Effector memory CD8-positive, alpha-beta T cell (primary cell): ENCODE data around the gene NFIB.

Experiments
- ATAC-seq: fragments of 150-1000 bp; cut with Tn5 transposase; replicated peaks from 2 replicates; pipeline ENCODE4 v1.10.0; 2021; ENCODE audit warnings: mild to moderate bottlenecking, moderate library complexity
- DNase-seq, 3 experiments: peaks; one replicate each; pipeline ENCODE4 v3.0.0; 2021
- H3K27ac Mint-ChIP-seq, 2 donors: one replicate each; pipeline ENCODE4 v1.8.0; 2022; ENCODE audit warnings: mild to moderate bottlenecking in 2 of 2, mixed read lengths in 2 of 2, moderate library complexity in 2 of 2
- H3K27me3 Mint-ChIP-seq, 2 donors: one replicate each; pipeline ENCODE4 v1.8.0; 2022; ENCODE audit warnings: mixed read lengths in 2 of 2
- H3K36me3 Mint-ChIP-seq: one replicate; pipeline ENCODE4 v1.8.0; 2022; ENCODE audit warnings: mild to moderate bottlenecking, moderate library complexity, mixed read lengths; ENCODE audit not compliant: insufficient read depth
- H3K4me1 Mint-ChIP-seq, 2 donors: one replicate each; pipeline ENCODE4 v1.8.0; 2022; ENCODE audit warnings: low read depth in 2 of 2, mixed read lengths in 2 of 2
- H3K4me3 Mint-ChIP-seq, 2 donors: one replicate each; pipeline ENCODE4 v1.8.0; 2022; ENCODE audit warnings: mild to moderate bottlenecking in 2 of 2, mixed read lengths in 2 of 2, moderate library complexity in 2 of 2
- H3K9me3 Mint-ChIP-seq, 2 donors: one replicate each; pipeline ENCODE4 v1.8.0; 2022; ENCODE audit warnings: mixed read lengths in 2 of 2

The NFIB gene

DNA sequence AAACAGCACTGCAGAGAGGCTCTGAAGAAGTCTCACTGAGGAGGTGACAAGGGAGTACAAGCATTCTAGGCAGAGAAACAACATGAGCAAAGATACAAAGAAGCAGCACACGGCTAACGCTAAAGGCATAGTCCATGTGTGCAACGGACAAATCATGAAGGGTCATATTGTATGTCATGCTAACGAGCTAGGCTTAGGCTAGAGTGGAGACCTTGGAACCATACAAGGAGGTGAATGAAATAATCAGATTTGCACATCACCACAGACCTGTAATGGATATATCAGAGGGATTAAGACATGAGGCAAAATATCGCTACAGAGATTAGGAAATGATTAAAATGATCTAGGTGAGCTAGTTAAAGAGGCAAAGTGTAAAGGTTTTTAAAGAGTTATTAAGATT, 145.6 kb downstream of the NFIB start:
- Mint-ChIP-seq H3K4me3 (no peak overlapping the region), H3K4me1 (no peaks in the 10 kb centered on the region), H3K36me3 (no peaks in the 10 kb centered on the region), H3K27ac (no peak overlapping the region), H3K9me3 (peaks cover 0 to 2% of the 10 kb centered on the region in 2 donors), H3K27me3 (no peaks in the 10 kb centered on the region)
- ATAC-seq = no peak
- no peak for DNase-seq

- H3K9me3 Mint-ChIP-seq = no peaks in the 10 kb centered on the region
- ATAC-seq = no peak
- no peaks in the 10 kb centered on the region for H3K27me3 Mint-ChIP-seq
- H3K27ac Mint-ChIP-seq = no peak overlapping the region
- H3K36me3 Mint-ChIP-seq = no peaks in the 10 kb centered on the region
- H3K4me3 Mint-ChIP-seq = no peak overlapping the region
- H3K4me1 Mint-ChIP-seq = no peaks in the 10 kb centered on the region
- no peak for DNase-seq
Measured at GRCh38 chr9:14165376-14166035, 148.4 kb downstream of the NFIB start.

- no peak for ATAC-seq
- Mint-ChIP-seq H3K9me3 (no peaks in the 10 kb centered on the region), H3K4me3 (no peak overlapping the region), H3K27ac (no peak overlapping the region), H3K27me3 (no peaks in the 10 kb centered on the region), H3K36me3 (no peaks in the 10 kb centered on the region), H3K4me1 (no peaks in the 10 kb centered on the region)
- DNase-seq = no peak
Measured at GRCh38 chr9:14164908-14165307, 149.0 kb downstream of the NFIB start.

DNA sequence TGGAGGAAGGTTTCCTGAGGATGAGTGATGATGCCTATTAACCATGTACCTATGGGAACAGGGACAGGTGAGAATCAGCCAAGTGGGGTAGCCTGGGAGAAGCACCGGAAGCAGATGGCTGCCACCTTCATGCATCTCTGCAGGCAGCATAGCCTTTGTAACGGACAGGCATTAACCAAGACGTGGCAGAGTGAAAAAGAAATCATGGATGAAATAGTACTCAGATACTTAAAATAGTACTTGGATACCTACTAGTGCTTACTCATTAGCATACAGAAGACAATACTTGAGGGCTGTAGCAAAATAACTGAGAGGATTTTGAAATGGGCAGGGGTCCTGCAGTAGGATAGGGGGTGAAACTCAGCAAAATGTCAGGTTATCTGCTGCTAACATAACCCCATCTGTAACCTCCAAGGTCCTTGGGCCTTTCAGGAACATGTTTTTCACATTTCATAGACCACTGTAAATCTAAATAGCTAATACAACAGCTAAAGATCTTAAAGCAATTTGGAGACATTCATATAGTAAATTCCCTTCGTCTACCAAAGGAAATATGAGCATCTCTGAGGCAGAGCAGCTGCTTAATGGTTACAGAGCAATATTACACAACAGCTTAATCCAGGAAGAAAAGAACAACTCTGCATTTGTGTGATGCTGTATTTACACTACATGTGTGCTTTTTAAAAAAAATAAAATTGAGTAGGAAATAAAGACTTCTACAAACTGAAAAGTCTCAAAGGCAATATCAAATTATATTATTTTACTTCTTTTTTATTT, 154.3 kb downstream of the NFIB start:
- Mint-ChIP-seq H3K27me3 (no peaks in the 10 kb centered on the region), H3K4me1 (peaks cover 0 to 3% of the 10 kb centered on the region in 2 donors), H3K4me3 (no peak overlapping the region), H3K27ac (no peak overlapping the region), H3K36me3 (no peaks in the 10 kb centered on the region), H3K9me3 (peaks cover 0 to 4% of the 10 kb centered on the region in 2 donors)
- no peak for ATAC-seq
- no peak for DNase-seq

DNA sequence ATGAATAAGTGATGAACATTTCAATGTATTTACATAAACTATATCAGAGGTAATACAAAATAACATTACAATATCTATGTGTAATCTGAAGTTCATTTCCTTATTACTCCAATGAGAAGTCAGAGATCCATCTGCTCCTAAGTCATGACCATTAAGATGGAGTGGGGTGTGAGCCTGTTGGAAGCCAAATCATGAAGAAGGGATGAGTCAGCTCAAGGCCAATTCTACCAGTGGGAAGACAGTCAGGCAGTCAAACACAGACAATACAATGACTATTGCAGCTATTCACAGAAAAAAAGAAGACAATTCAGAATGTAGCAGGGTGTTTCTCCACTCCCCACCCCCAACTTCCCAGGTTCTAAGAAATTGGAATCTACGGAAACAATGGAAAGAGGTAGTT, 155.0 kb downstream of the NFIB start:
- no peak for DNase-seq
- Mint-ChIP-seq H3K27me3 (no peaks in the 10 kb centered on the region), H3K4me1 (peaks cover 0 to 3% of the 10 kb centered on the region in 2 donors), H3K36me3 (no peaks in the 10 kb centered on the region), H3K9me3 (peaks cover 0 to 5% of the 10 kb centered on the region in 2 donors), H3K4me3 (no peak overlapping the region), H3K27ac (no peak overlapping the region)
- ATAC-seq = no peak

- H3K4me3 Mint-ChIP-seq = no peak overlapping the region
- H3K27me3 Mint-ChIP-seq = no peaks in the 10 kb centered on the region
- DNase-seq (no peak), ATAC-seq (no peak)
- H3K27ac Mint-ChIP-seq = no peak overlapping the region
- H3K9me3 Mint-ChIP-seq = peaks cover 0 to 5% of the 10 kb centered on the region in 2 donors
- H3K4me1 Mint-ChIP-seq = peaks cover 0 to 3% of the 10 kb centered on the region in 2 donors
- no peaks in the 10 kb centered on the region for H3K36me3 Mint-ChIP-seq
Measured at GRCh38 chr9:14158136-14158813, 155.7 kb downstream of the NFIB start.

GRCh38 chr9:14157191-14157590, 156.8 kb downstream of the NFIB start:
- Mint-ChIP-seq H3K27me3 (no peaks in the 10 kb centered on the region), H3K4me3 (no peak overlapping the region), H3K27ac (no peak overlapping the region), H3K36me3 (no peaks in the 10 kb centered on the region), H3K9me3 (peaks cover 0 to 5% of the 10 kb centered on the region in 2 donors), H3K4me1 (peaks cover 0 to 3% of the 10 kb centered on the region in 2 donors)
- DNase-seq = no peak
- ATAC-seq = no peak

DNA sequence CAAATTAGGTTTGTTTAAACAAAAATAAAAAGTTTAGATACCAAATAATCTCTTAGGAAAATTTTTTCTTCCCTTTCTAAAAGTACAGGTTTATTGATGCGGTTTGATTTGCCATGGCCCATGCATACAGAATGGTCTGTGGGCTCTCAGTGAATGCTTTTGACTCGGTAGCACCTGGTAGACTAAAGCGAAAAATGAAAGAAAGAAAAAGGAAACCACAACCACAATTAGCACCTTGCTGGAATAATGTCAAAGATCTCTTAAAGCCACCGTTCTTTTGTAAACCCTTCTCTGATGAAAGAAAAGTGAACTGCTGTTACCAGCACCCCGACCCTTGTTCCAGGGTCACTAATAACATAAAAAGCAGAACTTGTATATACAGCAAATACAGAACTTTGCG, 157.9 kb downstream of the NFIB start:
- ATAC-seq = peak; percentile 31

DNA sequence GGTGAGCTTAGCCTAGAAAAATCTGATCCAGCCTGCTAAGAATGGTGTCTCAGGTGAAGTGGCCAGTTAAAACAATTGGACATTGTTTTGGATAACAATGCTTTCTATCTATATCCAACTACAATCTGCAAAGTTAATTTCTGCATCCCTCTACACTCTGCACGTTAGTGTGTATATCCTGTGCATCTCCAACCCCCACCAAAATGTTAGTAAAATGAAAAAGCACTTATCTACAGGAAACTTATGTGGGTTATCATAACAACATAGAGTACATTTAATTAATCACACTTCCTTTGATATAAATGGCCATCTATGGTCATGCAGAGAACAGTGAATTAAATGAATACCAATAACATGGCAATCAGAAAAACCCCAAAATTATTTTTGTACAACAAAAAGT, 158.7 kb downstream of the NFIB start:
- Mint-ChIP-seq H3K27me3 (no peaks in the 10 kb centered on the region), H3K4me3 (no peak overlapping the region), H3K4me1 (peaks cover 0 to 3% of the 10 kb centered on the region in 2 donors), H3K9me3 (peaks cover 0 to 5% of the 10 kb centered on the region in 2 donors), H3K27ac (no peak overlapping the region), H3K36me3 (no peaks in the 10 kb centered on the region)
- ATAC-seq = no peak
- DNase-seq = no peak

More for the DNA sequence above, 157.9 kb downstream of the NFIB start:
- peaks cover 0 to 5% of the 10 kb centered on the region in 2 donors for H3K9me3 Mint-ChIP-seq
- no peak overlapping the region for H3K4me3 Mint-ChIP-seq
- H3K27ac Mint-ChIP-seq = no peak overlapping the region
- H3K36me3 Mint-ChIP-seq = no peaks in the 10 kb centered on the region
- H3K27me3 Mint-ChIP-seq = no peaks in the 10 kb centered on the region
- peaks cover 0 to 3% of the 10 kb centered on the region in 2 donors for H3K4me1 Mint-ChIP-seq
- DNase-seq = no peak

DNA sequence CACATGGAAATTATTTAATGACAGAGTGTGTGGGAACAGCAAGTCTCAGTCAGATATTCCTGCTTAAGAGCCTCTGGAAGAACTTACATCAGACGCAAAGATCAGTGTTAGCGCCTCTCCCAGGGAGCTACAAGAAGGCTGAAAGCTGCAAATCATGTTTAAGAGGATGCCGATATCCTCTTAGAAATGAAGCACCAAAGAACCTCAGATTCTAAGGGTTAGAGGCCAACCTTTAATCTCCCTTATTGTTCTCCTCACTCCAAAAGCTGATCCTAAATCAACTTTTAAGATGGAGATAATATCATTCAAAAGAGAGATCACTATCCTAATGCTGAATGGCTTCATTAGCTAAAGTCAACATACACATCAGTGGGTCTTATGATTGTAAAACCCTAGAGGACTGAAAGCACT, 160.6 kb downstream of the NFIB start:
- Mint-ChIP-seq H3K9me3 (peaks cover 0 to 5% of the 10 kb centered on the region in 2 donors), H3K4me1 (peaks cover 0 to 3% of the 10 kb centered on the region in 2 donors), H3K36me3 (no peaks in the 10 kb centered on the region), H3K4me3 (no peak overlapping the region), H3K27ac (no peak overlapping the region), H3K27me3 (no peaks in the 10 kb centered on the region)
- ATAC-seq = no peak
- no peak for DNase-seq

DNA sequence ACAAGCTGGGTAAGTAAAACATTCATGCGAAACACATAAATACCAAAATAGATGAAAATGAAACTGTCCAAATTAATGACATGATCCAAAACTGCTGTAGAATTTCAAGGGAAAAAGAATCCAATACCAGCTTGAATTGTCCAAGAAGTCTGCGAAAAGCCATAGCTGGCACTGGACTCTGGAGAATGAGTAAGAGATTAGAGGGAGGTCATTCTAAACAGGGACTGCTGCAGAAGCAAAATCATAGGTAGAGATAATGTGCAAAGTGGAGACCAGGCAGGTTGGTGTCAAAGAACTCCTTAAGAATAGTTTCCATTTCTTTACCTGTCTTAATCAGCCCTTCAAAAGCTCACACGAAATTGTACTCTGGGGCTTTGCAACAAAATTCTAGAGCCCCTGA, 162.5 kb downstream of the NFIB start:
- H3K4me1 Mint-ChIP-seq = peaks cover 0 to 3% of the 10 kb centered on the region in 2 donors
- H3K27ac Mint-ChIP-seq = no peak overlapping the region
- no peak overlapping the region for H3K4me3 Mint-ChIP-seq
- peaks cover 0 to 5% of the 10 kb centered on the region in 2 donors for H3K9me3 Mint-ChIP-seq
- DNase-seq (no peak), ATAC-seq (no peak)
- no peaks in the 10 kb centered on the region for H3K36me3 Mint-ChIP-seq
- no peaks in the 10 kb centered on the region for H3K27me3 Mint-ChIP-seq

DNA sequence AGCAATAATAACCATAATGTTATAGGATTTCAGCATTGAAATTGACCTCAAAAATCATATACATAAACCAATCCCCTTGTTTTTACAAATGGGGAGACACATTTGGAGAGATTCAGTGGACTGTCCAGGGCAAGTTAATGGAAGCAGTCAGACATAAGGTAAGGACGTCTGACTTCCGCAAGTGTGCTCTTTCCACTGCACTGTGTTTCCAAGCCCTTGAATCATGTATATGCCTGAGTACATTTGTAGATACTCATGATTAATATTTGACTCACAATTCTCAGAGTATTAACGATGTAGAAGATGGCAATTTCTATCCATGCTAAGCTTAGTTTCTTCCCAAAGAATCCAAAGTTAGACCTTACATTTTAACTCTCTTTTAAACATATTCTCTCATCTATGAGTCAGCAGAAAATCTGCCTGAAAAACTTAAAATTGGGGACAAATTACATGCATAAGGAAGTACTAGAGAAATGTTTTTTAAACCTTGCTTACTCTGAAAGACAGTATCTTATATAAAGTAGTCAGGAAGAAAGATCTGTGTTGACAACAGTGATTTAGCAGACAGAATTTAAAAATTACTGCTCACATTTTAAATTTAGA, 165.3 kb downstream of the NFIB start:
- no peaks in the 10 kb centered on the region for H3K27me3 Mint-ChIP-seq
- no peak for ATAC-seq
- no peak overlapping the region for H3K27ac Mint-ChIP-seq
- H3K4me3 Mint-ChIP-seq = no peak overlapping the region
- H3K9me3 Mint-ChIP-seq = peaks cover 0 to 2% of the 10 kb centered on the region in 2 donors
- no peaks in the 10 kb centered on the region for H3K4me1 Mint-ChIP-seq
- no peak for DNase-seq
- H3K36me3 Mint-ChIP-seq = no peaks in the 10 kb centered on the region

GRCh38 chr9:14147738-14148137, 166.2 kb downstream of the NFIB start:
- H3K4me1 Mint-ChIP-seq = no peaks in the 10 kb centered on the region
- no peak for DNase-seq
- H3K4me3 Mint-ChIP-seq = no peak overlapping the region
- no peaks in the 10 kb centered on the region for H3K36me3 Mint-ChIP-seq
- H3K27me3 Mint-ChIP-seq = no peaks in the 10 kb centered on the region
- H3K27ac Mint-ChIP-seq = no peak overlapping the region
- peaks cover 0 to 2% of the 10 kb centered on the region in 2 donors for H3K9me3 Mint-ChIP-seq
- no peak for ATAC-seq
